AG04449 (cell line): ENCODE results near the gene DCD.

Experiments
- CTCF ChIA-PET: fragments of 350-600 bp; formaldehyde crosslinking; extraction: SDS; loops from one replicate; lab custom pipeline; 2021; ENCODE audit warnings: antibody characterized with exemption; lab: Yijun Ruan, JAX
- POLR2A ChIA-PET: fragments of 400-600, 350-600 bp; formaldehyde crosslinking; extraction: SDS; loops from one replicate; lab custom pipeline; 2020; ENCODE audit warnings: antibody characterized with exemption, inconsistent platforms; lab: Yijun Ruan, JAX
- DNase-seq: peaks from one replicate; pipeline ENCODE4 v3.0.0-alpha.2; 2010; ENCODE audit warnings: low read depth, low spot score
- H3K4me3 ChIP-seq: 2 replicates; pipeline ENCODE4 v1.5.1; 2011; ENCODE audit warnings: low read depth, mild to moderate bottlenecking, control low read depth, low read length
- CTCF ChIP-seq: IDR thresholded peaks from one replicate; pipeline ENCODE4 v1.5.1; 2011; ENCODE audit warnings: mild to moderate bottlenecking, moderate library complexity, low read length, control low read depth, inconsistent platforms; ENCODE audit not compliant: insufficient read depth; ENCODE audit errors: missing control alignments

Gene DCD

GRCh38 chr12:54648265-54648664 is at the start of gene DCD:
Gene DCD, minus strand, starts transcription at chr12:54648365. Its CDS starts 62 bp downstream, at chr12:54648303.
- DNase-seq, result no peak
- POLR2A ChIA-PET, result no interaction called here
- CTCF ChIA-PET, result no interaction called here
- H3K4me3 ChIP-seq, result no peak within 1 kb of the TSS
- TF ChIP-seq CTCF, result no peak

GRCh38 chr12:54697851-54698250 is 49.7 kb upstream of the DCD start:
- no peak for DNase-seq
- H3K4me3 ChIP-seq, result no peak overlapping the region
- TF ChIP-seq CTCF, result no peak
- POLR2A ChIA-PET, result no interaction called here
- CTCF ChIA-PET, result no interaction called here

GRCh38 chr12:54692353-54692752 is 44.2 kb upstream of the DCD start:
- CTCF ChIA-PET, result no interaction called here
- POLR2A ChIA-PET, result no interaction called here
- TF ChIP-seq CTCF, result no peak
- DNase-seq, result no peak
- H3K4me3 ChIP-seq, result no peak overlapping the region

- ChIA-PET CTCF (interaction anchor here (1.3 kb wide), 1 partner anchor 12 kb away, joined by 4 read pairs; no protein-coding TSS in a partner anchor), POLR2A (no interaction called here)
- no peak overlapping the region for H3K4me3 ChIP-seq
- no peak for TF ChIP-seq CTCF
- no peak for DNase-seq
These were observed 41.8 kb upstream of the DCD start for GRCh38 chr12:54689984-54690383.

GRCh38 chr12:54689034-54689372 is 40.8 kb upstream of the DCD start:
- TF ChIP-seq CTCF, result no peak
- ChIA-PET CTCF (interaction anchor here (1.3 kb wide), 1 partner anchor 13 kb away, joined by 4 read pairs; no protein-coding TSS in a partner anchor), POLR2A (no interaction called here)

GRCh38 chr12:54688309-54689033 is 40.3 kb upstream of the DCD start:
- POLR2A ChIA-PET, result no interaction called here
- no peak for DNase-seq
- CTCF ChIA-PET, result no interaction called here
- TF ChIP-seq CTCF, result no peak
- no peak overlapping the region for H3K4me3 ChIP-seq

More at GRCh38 chr12:54689034-54689372, 40.8 kb upstream of the DCD start:
- DNase-seq, result no peak
- no peak overlapping the region for H3K4me3 ChIP-seq
